ENCODE results near the gene COMT.

Gene COMT

DNA sequence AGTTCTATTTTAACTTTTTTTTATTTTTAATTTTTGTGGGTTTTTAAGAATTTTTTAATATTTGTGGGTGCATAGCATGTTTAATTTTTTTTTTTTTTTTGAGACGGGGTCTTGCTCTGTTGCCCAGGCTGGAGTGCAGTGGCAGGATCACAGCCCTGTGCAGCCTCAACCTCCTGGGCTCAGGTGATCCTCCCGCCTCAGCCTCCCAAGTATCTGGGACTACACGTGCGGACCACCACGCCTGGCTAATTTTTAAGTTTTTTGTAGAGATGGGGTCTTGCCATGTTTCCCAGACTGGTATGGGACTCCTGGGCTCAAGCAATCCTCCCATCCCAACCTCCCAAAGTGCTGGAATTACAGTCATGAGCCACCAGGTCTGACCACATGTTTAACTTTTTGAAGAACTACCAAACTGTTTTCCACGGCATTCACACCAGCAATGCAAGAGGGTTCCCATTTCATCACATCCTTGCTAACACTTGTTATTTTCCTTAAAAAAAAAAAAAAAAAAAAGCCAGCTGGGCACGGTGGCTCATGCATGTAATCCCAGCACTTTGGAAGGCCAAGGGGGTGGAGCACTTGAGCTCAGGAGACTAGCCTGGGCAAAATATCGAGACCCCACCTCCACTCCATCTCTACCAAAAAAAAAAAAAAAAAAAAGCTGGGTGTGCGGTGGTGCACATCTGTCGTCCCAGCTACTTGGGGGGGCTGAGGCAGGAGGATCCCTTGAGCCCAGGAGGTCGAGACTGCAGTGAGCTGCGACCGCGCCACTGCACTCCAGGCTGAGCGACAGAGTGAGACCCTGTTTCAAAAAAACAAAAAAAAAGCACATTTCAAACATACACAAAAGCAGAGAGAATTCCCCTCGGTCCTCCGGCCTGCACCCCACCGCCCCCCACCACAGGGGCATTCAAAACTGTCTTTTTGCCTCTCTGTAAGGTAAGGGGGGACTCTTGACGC, 16.8 kb downstream of the COMT start:
- DNase-seq: no peak

DNA sequence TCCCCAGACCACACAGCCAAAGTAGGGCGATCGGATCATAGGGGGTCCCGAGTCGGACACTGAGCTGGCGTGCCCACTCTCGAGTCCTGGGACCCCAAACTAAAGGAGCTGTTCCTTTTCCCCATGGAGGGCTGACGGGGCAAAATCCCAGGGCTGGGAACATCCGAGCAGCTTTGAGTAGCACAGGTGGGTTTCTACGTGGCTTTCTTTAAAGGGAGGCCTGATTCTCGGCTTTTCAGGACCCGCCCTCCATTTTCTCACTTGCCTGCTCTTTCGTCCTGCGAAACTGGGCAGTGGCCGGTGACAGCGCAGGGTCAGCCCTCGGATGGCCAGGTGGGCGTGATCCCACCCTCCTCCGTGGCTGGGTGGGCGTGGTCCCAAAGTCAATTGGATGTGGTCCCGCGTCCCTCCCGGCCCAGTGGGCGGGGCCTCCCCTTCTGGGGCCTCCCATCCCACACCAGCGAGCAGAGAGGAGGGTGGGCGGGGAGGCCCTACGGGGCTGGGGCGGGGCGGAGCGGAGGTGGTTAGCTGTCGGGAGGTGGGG, 17.5 kb downstream of the COMT start:
- peak; percentile 34 for DNase-seq

DNA sequence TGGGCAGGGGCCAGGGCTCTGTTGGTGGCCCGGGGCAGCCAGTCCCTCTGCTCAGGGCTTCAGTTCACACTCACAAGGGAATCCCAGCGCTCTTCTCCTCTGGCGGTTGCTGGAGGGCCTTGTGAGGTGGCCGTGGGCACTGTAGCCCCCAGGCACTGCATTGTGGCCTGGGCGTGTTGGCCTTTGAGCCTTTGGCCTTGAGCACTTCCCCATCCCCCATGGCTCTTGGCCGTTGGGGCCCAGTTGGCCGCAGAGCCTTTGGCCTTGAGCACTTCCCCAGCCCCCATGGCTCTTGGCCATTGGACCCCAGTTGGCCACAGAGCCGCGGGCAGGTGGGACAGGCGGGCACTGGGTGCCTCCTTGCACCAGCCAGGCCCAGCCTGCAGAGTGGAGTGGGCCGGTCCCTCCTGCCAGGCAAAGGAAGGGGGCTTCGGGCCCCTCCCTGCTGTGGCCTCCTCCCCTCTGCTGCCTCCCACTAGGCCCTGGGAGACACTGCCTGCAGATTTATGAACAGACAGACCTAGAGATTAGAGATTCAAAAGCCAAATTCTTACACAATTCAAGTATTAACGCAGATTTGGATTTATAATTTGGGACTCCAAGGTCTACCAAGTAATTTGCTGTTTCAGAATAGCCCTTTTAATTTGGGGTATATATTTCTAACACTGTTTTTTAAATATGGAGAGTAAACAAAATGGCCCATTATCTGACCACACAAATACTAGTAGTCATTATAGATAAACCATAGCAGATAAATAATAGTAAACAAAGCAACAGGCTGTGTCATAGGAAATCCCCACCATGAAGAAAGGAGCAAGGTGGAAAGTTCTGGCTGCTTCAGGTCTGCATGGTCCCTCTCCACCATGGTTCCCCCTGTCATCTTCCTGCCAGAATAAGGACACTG, 18.3 kb downstream of the COMT start:
- DNase-seq: no peak

DNA sequence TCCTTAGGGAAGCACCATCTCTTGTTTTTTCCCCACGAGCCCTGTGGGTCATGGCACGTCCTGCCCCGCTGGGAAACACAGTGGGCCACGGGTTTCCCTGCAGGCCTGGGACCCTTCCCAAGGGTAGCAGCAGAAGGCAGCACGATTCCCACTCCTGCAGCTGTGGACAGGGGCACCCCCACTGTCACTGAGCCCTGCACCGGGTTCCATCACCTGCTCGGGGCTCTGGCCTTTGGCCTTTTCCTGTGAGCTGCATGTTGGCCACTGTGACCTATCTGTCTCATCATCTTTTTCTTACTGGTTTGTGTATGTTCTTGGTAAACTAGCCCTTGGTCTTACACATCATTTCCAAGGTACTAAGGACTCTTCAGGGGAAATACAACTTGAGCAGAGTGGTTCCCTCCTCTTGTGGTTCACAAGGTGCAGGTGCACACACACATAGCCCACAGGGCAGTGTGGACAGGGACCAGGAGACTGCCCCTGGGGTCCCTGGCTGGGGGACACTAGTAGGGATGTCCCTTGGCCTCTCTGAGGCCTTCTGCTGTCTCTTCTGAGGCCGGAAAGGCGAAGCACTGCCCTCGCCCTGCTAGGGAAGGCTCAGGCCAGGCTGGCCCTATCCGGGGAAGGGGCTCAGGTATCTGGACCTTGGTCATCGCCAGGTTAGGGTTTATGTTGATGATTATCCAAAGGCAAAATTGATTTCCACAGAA, 19.1 kb downstream of the COMT start:
- DNase-seq: no peak

DNA sequence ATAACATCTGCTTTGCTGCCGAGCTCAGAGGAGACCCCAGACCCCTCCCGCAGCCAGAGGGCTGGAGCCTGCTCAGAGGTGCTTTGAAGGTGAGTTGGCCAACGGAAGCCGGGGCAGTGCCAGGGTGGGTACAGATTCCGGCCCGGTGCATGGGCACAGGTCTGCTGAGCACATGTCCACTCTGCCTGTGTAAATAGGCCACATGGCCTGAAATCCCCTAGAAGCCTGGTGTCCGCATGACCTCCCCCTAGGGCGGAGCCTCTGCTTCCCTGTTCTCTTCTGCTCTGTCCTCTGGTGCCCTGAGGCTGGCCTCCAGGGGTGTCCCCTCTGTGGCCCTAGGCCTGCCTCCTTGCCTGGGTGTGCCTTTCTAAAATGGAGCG, 19.6 kb downstream of the COMT start:
- DNase-seq: no peak

DNA sequence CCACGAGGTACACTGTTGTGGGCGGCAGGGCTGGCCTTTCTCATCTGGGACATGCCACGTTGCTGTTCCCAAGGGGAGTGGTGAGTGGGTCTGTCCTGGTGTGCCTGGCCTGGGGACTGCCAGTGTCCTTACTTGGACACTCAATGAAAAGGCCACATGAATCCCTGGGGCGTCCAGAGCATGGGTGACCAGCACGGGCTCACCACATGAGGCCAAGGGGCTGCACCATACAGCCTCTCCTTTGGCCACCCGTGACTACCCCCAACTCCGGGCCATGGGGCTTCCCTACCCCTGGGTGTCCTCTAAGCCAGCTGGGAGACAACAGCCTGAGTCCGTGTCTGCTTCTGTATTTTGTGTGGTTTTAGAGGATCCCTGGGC, 20.3 kb downstream of the COMT start:
- DNase-seq: no peak

DNA sequence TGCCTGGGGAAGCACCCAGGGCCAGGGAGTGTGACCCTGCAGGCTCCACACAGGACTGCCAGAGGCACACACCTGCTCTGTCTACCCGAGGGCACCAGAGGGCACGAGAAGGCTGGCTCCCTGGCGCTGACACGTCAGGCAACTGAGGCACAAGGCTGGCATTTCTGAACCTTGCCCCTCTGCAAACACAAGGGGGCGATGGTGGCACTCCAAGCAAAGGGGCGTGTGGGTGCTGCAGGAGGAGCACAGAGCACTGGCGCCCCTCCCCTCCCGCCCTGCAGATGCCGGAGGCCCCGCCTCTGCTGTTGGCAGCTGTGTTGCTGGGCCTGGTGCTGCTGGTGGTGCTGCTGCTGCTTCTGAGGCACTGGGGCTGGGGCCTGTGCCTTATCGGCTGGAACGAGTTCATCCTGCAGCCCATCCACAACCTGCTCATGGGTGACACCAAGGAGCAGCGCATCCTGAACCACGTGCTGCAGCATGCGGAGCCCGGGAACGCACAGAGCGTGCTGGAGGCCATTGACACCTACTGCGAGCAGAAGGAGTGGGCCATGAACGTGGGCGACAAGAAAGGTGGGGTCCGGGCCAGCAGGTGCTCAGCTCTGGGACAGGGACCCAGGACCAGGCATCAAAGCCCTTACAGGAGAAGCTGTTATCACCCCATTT, 20.8 kb downstream of the COMT start:
- peak; percentile 94 for DNase-seq

DNA sequence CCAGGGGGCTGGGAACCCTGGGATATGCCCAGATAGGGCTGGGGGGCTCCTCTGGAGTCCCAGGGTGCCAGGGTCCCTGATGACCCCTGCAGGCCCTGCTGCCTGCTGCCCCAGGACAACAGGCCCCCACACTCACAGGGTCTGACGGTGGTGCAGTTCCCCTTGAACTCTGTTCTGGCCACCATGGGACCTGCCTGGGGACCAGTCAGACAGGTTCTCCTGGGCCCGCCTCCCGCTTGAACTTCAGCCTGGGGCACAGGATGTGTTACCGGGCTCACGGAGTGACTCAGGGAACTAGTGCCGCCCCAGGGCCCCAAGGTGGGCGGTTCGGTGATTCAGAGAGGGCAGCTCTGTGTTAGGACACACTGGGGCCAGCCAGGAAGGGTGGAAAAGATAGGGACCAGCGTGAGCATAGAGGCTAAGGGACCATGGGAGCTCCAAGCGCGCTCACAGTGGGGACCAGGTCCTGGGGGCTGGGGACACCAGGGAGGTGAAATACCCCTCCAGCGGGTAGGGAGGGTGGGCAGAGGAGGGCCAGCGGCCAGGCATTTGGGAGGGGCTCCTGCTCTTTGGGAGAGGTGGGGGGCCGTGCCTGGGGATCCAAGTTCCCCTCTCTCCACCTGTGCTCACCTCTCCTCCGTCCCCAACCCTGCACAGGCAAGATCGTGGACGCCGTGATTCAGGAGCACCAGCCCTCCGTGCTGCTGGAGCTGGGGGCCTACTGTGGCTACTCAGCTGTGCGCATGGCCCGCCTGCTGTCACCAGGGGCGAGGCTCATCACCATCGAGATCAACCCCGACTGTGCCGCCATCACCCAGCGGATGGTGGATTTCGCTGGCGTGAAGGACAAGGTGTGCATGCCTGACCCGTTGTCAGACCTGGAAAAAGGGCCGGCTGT, 21.6 kb downstream of the COMT start:
- no peak for DNase-seq

DNA sequence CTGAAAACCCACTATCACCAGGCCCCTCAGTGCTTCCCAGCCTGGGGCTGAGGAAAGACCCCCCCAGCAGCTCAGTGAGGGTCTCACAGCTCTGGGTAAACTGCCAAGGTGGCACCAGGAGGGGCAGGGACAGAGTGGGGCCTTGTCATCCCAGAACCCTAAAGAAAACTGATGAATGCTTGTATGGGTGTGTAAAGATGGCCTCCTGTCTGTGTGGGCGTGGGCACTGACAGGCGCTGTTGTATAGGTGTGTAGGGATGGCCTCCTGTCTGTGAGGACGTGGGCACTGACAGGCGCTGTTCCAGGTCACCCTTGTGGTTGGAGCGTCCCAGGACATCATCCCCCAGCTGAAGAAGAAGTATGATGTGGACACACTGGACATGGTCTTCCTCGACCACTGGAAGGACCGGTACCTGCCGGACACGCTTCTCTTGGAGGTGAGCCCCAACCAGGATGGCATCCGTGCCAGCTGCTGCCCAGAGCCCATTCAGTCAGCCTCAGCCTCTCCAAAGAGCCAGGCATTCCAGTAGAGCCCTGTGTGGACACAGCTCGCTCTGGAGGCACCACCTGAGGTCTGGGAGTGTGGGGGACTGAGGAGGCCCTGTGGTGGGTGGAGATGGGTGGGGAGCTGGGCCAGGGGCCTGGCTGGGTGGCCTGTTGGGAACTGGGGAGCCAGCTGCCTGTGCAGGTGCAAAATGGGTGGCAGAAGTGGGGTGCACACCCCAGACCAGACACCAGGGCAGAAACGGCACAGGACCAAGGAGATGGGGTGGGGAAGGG, 22.5 kb downstream of the COMT start:
- no peak for DNase-seq

DNA sequence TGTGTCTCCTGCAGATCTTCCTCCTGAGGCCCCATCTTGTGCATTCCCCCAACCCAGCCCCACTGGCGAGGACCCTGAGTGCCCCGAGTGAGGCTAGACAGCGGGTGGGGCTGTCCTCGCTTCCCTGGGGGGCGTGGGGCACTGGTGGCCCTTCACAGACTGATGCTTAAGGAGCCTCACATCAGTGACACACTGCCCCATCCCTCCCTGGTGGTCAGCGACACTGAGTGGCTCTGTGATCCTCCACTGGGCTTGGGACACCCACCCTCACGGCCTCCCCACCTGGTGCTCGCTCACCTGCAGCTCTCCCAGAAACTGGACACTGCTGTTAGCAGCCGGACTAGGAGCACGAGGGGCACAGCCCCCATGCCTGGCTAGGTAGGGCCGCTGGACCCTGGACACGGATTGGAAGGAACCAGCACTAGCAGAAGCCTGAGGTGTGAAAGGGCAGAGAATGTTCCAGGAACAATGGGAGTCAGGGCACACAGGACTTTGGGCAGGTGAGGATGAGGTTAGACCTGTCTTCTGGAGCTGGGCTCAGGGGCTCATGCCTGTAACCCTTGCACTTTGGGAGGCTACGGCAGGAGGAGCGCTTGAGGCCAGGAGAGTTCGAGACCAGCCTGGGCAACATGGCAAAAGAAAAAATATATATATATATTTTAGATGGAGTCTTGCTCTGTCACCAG, 23.3 kb downstream of the COMT start:
- DNase-seq: no peak

DNA sequence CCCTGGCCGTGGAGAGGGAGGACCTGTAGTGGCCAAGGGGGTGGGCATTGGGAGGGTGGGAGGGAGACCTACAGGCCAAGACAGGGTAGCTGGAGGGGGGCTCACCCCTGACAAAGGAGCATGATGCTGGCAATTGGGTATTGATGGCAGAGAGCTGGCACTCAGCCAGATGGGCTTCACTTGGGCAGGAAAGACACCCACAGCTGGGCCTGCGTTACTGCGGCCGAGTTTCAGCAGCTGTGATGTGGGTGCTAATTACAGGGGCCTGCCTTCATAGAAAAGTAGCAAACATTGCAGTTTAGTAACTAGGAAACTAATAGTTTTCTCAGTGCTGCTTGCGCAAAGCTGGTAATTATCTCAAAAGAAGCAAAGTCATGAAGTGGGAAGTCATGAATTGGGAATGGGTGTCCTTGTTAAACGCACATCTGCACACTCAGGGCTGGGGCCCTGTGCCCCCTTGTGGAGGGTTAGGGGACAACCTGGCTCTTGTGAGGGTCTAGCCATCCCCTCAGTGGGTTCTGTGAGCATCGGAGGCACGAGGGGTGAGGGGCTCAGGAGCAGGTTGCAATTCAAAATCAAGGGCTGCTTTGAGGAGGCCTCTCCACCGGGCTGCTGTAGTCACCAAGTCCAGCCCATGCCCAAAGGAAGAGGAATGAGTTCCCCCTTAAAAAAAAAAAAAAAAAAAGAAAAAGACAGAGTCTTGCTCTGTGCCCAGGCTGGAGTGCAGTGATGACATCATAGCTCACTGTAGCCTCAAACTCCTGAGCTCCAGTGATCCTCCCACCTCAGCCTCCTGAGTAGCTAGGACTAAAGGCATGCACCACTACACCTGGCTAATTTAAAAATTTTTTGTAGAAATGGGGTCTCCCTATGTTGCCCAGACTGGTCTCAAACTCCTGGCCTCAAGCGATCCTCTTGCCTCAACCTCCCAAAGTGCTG, 24.5 kb downstream of the COMT start:
- DNase-seq: peak; percentile 95

DNA sequence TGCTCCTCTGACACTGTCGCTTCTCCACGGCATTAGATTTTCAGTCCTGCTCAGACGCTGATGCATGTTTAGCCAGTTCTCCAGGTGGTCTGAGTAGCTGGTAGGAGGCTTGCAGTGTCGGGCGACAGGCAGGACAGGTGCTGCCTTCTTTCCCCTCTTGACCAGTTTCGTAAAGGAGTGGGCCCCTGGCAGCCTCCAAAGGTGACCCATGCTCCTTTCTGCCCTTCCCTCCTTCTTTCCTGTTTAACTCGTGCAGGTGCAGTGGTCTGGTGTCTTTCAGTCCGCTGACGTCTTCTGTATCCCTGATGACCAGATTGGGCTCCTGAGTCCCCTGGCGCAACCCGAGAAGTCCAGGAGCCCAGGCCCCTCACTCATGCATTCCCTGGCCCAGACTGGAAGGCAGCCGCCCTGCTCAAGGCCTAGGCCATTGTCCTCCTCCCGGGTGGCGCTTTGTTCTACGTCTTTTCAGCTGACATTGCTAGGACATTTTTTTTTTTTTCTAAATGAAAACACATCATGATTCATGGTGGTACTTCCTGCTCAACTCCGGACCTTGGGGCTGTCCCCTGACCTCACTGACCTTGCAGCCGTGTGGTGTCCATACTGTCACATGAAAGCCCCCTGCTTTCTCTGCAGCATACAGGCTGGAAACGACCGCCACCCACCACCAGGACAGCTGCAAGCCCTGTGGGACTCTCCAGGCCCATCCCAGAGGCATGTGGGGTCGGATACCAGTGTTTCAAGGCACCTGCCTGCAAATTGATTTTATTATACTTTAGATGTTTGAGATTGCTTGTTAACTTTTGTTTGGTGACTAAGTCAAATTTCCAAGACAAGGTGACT, 25.6 kb downstream of the COMT start:
- DNase-seq: no peak

DNA sequence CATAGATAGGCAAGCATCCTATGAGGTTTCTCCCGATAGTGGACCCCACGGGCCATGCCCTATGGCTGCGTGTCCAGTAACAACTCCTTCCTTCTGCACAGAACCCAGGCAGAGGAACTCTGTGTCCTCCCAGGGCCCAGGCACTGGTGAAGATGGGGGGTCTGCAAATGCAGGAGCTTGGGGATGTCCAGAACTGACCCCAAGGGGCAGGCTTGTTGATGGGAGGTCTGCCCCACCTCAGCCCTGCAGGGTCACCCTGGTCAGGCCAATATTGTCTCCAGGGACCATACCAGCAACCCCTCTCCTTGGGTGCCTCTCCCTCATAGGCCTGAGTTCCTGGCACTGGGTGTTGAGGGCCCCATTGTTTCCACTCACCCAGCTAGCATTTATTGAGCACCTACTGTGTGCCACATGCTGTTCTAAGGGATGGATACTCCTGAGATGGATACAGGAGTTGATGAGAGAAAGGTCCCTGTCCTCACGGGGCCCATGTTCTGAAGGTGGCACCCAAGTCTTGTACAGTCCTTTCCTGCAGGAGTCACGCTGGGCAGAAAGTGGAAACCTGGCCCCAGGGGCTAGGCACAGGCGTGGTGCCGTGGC, 26.4 kb downstream of the COMT start:
- DNase-seq: no peak

DNA sequence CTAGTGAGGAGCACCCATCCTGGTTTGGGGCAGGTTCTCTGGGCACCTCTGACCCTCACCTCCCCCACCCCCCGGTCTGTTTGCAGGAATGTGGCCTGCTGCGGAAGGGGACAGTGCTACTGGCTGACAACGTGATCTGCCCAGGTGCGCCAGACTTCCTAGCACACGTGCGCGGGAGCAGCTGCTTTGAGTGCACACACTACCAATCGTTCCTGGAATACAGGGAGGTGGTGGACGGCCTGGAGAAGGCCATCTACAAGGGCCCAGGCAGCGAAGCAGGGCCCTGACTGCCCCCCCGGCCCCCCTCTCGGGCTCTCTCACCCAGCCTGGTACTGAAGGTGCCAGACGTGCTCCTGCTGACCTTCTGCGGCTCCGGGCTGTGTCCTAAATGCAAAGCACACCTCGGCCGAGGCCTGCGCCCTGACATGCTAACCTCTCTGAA, 26.9 kb downstream of the COMT start:
- no peak for DNase-seq

DNA sequence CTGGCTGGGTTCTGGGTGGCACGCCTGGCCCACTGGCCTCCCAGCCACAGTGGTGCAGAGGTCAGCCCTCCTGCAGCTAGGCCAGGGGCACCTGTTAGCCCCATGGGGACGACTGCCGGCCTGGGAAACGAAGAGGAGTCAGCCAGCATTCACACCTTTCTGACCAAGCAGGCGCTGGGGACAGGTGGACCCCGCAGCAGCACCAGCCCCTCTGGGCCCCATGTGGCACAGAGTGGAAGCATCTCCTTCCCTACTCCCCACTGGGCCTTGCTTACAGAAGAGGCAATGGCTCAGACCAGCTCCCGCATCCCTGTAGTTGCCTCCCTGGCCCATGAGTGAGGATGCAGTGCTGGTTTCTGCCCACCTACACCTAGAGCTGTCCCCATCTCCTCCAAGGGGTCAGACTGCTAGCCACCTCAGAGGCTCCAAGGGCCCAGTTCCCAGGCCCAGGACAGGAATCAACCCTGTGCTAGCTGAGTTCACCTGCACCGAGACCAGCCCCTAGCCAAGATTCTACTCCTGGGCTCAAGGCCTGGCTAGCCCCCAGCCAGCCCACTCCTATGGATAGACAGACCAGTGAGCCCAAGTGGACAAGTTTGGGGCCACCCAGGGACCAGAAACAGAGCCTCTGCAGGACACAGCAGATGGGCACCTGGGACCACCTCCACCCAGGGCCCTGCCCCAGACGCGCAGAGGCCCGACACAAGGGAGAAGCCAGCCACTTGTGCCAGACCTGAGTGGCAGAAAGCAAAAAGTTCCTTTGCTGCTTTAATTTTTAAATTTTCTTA, 27.8 kb downstream of the COMT start:
- no peak for DNase-seq

DNA sequence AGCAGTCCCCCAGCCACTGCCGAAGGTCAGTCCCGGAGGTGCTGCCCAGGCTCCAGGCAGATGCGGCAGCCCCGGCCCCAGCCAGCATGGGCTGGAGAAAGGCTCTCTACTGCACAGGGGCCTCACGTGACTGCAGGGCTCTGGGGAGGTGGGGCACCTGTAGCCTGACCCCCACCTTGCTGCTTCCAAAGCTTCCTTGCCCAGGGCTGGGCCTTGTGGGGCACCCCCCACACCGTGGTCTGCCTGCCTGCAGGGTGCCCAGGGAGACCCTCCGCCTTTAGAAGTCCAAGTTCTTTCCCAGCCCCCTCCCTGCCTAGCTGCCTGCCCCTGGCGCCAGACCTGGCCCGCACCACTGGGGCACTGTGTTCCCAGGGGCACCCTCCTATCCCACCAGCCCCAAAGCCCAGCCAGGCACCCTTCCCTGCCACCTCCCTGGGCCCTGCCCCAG, 28.5 kb downstream of the COMT start:
- no peak for DNase-seq
